Spleen (tissue), 7 donors: ENCODE results near the gene RELL1.
"Not testable (repeated sequence)": the region's sequence is repeated elsewhere in the genome, so short reads cannot be mapped to it uniquely, and the experiment has no call there.

Experiments used
- CTCF ChIP-seq, 11 experiments: fragments of 200-600 bp in 7 of 11; fragments of 450-650 bp in 4 of 11; sonication (generic) in 4 of 11; IDR thresholded peaks in 8 of 11; conservative IDR thresholded peaks in 3 of 11; 1 replicate in 7 of 11; 2 replicates in 4 of 11; pipeline versions ENCODE4 v1.4.0 to v1.8.0; 2016 to 2021; ENCODE audit warnings: antibody characterized with exemption in 11 of 11, inconsistent platforms in 4 of 11, mild to moderate bottlenecking in 1 of 11
- POLR2A ChIP-seq, 3 donors: fragments of 450-650 bp; IDR thresholded peaks; one replicate each; pipeline ENCODE4 v1.5.1; 2017; ENCODE audit warnings: antibody characterized with exemption in 3 of 3, mild to moderate bottlenecking in 1 of 3
- POLR2AphosphoS5 ChIP-seq, 3 donors: sonication (generic); formaldehyde crosslinking; IDR thresholded peaks; one replicate each; pipeline ENCODE4 v1.5.1; 2017; ENCODE audit warnings: antibody characterized with exemption in 3 of 3
- donor health status: DM: no; HTN: no; CAD: no; lungs with moderate emphysema.
- donor health status: DM: no; HTN: no; CAD: no.
- donor health status: DM: no; HTN: no; CAD: no.

- TF ChIP-seq POLR2A (IDR thresholded peaks at IDR 0.05); CTCF (IDR thresholded peaks at IDR 0.05 in 8 of 11, conservative IDR thresholded peaks at IDR 0.05 in 3 of 11); POLR2AphosphoS5 (IDR thresholded peaks at IDR 0.05): not testable (repeated sequence)
Measured at GRCh38 chr4:37669124-37669523, 17.1 kb downstream of the RELL1 start.
